ENCODE measurements around the gene COL9A1.

Gene COL9A1

GRCh38 chr6:70286905-70287304, 16.0 kb downstream of the COL9A1 start:
- DNase-seq (ENCODE audit: low spot score): no peak

- no peak for DNase-seq (ENCODE audit: low spot score)
Measured at GRCh38 chr6:70285201-70285600, 17.7 kb downstream of the COL9A1 start.

GRCh38 chr6:70282919-70283461, 19.9 kb downstream of the COL9A1 start:
- DNase-seq (ENCODE audit: low spot score): no peak

- DNase-seq (ENCODE audit: low spot score): no peak
Measured at GRCh38 chr6:70282312-70282918, 20.5 kb downstream of the COL9A1 start.

GRCh38 chr6:70281923-70282311, 21.0 kb downstream of the COL9A1 start:
- DNase-seq (ENCODE audit: low spot score): no peak

- no peak for DNase-seq (ENCODE audit: low spot score)
Measured at GRCh38 chr6:70280400-70280853, 22.5 kb downstream of the COL9A1 start.

GRCh38 chr6:70277470-70277869, 25.4 kb downstream of the COL9A1 start:
- DNase-seq (ENCODE audit: low spot score): no peak

GRCh38 chr6:70274338-70274737, 28.5 kb downstream of the COL9A1 start:
- no peak for DNase-seq (ENCODE audit: low spot score)

GRCh38 chr6:70272071-70272470, 30.8 kb downstream of the COL9A1 start:
- DNase-seq (ENCODE audit: low spot score): no peak

- no peak for DNase-seq (ENCODE audit: low spot score)
Measured at GRCh38 chr6:70270287-70271005, 32.4 kb downstream of the COL9A1 start.

- DNase-seq (ENCODE audit: low spot score): no peak
Measured at GRCh38 chr6:70266142-70266541, 36.7 kb downstream of the COL9A1 start.

GRCh38 chr6:70264306-70264705, 38.6 kb downstream of the COL9A1 start:
- no peak for DNase-seq (ENCODE audit: low spot score)

- DNase-seq (ENCODE audit: low spot score): no peak
Measured at GRCh38 chr6:70258483-70258882, 44.4 kb downstream of the COL9A1 start.

- no peak for DNase-seq (ENCODE audit: low spot score)
Measured at GRCh38 chr6:70257768-70258273, 45.1 kb downstream of the COL9A1 start.

GRCh38 chr6:70254784-70255183, 48.1 kb downstream of the COL9A1 start:
- no peak for DNase-seq (ENCODE audit: low spot score)

GRCh38 chr6:70253923-70254322, 49.0 kb downstream of the COL9A1 start:
- no peak for DNase-seq (ENCODE audit: low spot score)

GRCh38 chr6:70252604-70253003, 50.3 kb downstream of the COL9A1 start:
- no peak for DNase-seq (ENCODE audit: low spot score)

- DNase-seq (ENCODE audit: low spot score): no peak
Measured at GRCh38 chr6:70246118-70246517, 56.8 kb downstream of the COL9A1 start.

GRCh38 chr6:70241991-70242420, 60.9 kb downstream of the COL9A1 start:
- DNase-seq (ENCODE audit: low spot score): no peak

GRCh38 chr6:70241031-70241430, 61.9 kb downstream of the COL9A1 start:
- no peak for DNase-seq (ENCODE audit: low spot score)

- DNase-seq (ENCODE audit: low spot score): no peak
Measured at GRCh38 chr6:70236343-70236742, 66.5 kb downstream of the COL9A1 start.

- no peak for DNase-seq (ENCODE audit: low spot score)
Measured at GRCh38 chr6:70234561-70235236, 68.2 kb downstream of the COL9A1 start.

- no peak for DNase-seq (ENCODE audit: low spot score)
Measured at GRCh38 chr6:70231311-70231710, 71.6 kb downstream of the COL9A1 start.

Measured in kidney capillary endothelial cell (primary cell).